HG03432 (cell line): Measurements from ENCODE around the gene THAP2.

Source experiments
- ATAC-seq: cut with Tn5 transposase; IDR thresholded peaks from one replicate; pipeline ENCODE4 v1.9.1; 2021; ENCODE audit warnings: mild to moderate bottlenecking, moderate library complexity; ENCODE audit not compliant: unreplicated experiment

Gene THAP2

GRCh38 chr12:71663561-71664410 lies at the start of gene THAP2, which contains the start of gene ZFC3H1:
TSS of gene THAP2 (plus strand) at chr12:71664301. CDS start at chr12:71664510, 209 bp downstream.
TSS of gene ZFC3H1 (minus strand) at chr12:71663848. CDS start at chr12:71663610, 238 bp downstream.
- peak; percentile 93 for ATAC-seq

DNA sequence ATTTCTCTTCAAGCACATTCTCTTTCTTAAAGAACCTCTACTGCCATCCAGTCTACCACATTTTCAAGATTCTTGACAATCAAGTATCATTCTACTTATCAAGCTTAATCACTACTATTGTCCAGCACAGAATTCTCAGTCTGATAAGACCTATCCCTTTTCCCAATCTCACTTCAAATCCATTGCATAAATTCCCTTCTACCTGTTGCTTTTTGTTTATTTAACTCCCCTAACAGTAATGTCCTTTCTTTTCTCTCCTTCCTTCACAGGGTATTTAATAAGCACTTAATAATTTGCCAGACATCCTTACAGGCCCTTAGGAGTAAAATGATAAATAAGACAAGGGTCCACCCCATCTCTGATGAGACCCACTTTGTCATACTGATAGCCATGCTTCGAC lies 42.2 kb upstream of the THAP2 start:
- no peak for ATAC-seq

DNA sequence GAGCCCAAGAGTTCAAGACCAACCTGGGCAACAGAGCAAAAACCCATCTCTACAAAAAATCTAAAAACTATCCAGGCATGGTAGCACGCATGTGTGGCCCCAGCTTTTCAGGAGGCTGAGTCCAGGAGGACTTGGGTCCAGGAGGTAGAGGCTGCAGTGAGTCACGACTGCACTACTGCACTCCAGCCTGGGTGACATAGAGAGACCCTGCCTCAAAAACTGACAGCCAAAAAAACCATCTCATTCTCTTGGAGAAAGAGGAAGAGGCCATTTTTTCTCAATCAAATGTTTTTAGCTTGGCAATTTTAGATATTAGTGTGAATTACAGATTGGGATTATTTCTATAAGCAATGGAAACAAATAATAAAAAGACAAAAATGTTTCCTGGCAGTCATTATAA lies 38.6 kb upstream of the THAP2 start:
- no peak for ATAC-seq

- ATAC-seq: peak; percentile 79
Measured at GRCh38 chr12:71626098-71626497, 38.0 kb upstream of the THAP2 start.

DNA sequence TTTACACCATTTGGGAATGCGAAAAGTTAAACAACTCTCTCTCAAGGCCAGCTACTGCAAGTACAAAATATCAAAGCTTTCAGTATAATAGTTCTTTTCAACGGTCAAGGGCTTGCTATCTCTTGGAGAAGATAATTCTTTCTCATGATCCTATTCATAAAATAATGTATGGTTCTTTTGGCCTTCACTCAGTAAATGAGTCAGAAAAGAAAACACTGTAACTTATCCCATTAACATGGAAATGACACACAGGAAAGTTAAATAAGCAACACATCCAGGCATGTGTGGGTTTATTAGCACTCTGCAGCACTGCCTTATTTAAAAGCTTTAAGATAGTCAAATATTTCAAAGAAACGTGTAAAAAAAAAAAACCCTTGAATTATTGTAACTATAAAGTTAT lies 37.3 kb upstream of the THAP2 start:
- no peak for ATAC-seq

DNA sequence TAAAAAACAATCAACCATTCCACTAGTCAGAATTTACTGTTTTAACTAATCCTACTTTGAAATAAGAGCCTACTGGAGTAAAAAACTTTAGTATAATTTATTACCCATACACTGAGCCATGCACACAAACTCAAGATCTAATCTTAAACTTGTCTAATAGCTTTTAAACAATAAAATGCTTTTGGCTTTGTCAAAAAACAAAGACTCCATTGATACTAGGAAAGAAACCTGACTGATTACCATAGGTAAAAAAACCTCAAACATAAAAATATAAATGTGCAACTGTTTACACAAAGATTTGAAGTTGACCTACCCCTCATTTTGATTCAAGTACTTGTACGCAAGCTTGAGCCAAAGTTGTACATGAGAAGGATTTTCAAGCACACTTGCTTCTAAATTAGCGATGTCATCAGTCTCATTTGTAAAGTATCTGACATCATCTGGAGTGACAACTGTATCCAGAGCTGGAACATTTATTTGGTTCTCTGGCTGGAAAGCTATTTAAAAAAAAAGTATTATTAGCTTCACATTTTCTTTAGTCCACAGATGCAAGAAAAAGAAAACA lies 36.6 kb upstream of the THAP2 start:
- ATAC-seq: no peak

DNA sequence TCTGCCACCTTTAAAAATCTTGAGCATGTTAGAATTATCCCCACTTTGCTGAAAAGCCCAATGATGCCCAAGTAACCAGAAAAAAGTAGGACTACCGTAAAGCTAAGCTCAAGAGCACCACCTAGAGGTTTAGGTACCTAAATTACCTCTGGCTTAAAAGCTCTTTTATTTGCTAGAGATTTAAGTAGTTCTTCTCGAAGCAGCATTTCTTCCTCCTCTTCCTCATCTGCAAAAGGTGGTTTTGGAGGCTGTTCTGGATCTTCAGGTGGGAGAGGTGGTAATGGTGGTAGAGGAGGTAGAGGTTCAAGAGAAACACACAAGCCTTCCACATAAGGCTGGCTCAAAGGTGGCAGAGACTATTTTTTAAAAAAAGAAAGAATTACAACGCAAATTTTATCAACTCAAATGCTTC lies 27.4 kb upstream of the THAP2 start:
- peak; percentile 75 for ATAC-seq

GRCh38 chr12:71638499-71638898 lies 25.6 kb upstream of the THAP2 start:
- ATAC-seq: no peak

DNA sequence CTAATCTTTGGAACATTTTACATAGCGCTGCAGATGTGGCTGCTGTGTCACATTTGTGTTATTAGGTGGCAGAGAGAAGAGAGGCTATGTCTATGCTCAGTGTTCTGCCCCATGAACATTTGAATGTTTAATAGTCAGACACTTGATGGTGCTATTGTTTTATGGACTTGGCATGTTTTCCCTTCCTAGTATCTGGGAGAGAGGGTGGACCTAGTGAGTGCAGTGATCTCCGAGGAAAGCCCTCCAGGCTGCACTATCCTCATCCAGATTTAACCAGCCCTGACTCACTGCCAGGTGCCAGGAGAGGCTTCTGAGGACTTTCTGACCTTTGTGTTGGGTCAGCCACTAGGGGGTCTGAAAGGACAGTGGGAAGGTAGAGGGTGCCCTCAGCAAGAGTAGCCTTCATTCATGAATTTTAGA lies 24.8 kb upstream of the THAP2 start:
- peak; percentile 33 for ATAC-seq

GRCh38 chr12:71640316-71640715 lies 23.8 kb upstream of the THAP2 start:
- ATAC-seq: no peak

DNA sequence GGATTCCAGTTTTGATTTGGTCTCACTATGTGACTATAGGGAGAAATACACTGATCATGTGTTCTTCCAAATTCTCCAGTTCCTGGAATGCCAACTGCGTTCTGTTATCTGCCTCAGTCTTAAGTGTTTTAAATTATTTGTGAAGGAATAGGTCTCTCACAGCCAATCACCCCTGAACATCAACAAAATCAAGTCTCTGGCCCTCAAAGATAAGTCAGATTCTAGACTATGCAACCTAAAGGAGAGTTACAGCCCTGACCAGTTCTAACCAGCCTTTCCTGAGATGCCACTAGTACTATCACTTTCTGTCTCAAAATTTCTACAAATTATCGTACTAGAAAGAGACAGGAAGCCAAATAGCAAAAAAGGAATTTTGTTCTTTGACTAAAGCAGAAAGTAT lies 22.7 kb upstream of the THAP2 start:
- no peak for ATAC-seq

- ATAC-seq: peak; percentile 65
Measured at GRCh38 chr12:71642264-71642663, 21.8 kb upstream of the THAP2 start.

GRCh38 chr12:71645268-71645667 lies 18.8 kb upstream of the THAP2 start:
- ATAC-seq: no peak

DNA sequence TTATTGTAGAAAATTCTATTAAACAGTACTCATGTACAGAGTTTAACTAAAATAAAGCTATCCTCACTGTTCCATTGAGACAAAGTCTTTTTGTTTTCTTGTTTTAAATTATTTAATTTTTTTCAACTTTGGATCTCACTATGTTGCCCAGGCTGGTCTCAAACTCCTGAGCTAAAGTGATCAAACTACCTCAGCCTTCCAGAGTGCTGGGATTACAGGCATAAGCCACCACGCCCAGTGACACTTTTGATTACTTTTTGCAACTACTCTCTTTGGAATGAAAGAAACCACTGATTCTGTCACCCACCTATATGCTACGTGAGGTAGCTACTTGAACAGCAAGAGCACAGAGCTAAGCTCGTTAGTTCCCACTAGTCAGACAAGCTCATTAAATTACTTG lies 17.6 kb upstream of the THAP2 start:
- no peak for ATAC-seq

- no peak for ATAC-seq
Measured at GRCh38 chr12:71648537-71648936, 15.6 kb upstream of the THAP2 start.

GRCh38 chr12:71649401-71649800 lies 14.7 kb upstream of the THAP2 start:
- no peak for ATAC-seq

DNA sequence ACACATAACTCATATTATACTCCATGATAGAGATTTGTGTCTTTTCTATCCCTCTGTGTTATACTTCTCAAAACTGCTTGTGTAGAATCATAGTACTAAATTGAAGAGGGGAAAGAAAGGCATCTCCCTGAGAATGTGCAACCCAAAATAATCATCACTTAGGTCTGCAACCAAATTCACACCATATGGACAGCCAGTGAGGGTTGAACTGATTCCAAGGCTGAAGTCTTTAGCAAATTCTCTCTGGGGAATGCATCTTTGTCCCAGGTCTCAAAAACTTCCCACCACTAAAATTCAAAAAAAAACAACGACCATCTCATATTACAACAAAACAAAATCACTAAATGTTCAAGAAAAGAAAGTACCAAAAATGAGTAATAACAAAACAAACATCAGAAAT lies 11.4 kb upstream of the THAP2 start:
- no peak for ATAC-seq

DNA sequence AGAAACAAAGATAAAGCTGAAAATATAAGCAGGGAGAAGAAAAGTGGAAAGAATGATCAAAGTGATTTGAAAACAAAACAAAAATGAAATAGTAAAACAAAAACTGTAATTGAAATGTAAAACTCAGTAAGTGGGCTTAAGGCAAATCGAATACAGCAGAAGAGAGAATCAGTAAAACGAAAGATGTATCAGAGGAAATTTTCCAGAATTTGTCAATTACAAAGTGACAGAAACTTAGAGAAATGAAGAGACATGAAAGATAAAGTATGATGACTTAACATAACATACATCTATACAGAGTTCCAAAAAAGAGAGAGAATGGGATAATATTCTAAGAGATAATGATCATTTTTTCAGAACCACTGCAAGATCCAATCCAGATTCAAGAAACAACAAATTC lies 11.0 kb upstream of the THAP2 start:
- no peak for ATAC-seq

- ATAC-seq: no peak
Measured at GRCh38 chr12:71654200-71654599, 9.9 kb upstream of the THAP2 start.

- no peak for ATAC-seq
Measured at GRCh38 chr12:71655495-71655894, 8.6 kb upstream of the THAP2 start.

DNA sequence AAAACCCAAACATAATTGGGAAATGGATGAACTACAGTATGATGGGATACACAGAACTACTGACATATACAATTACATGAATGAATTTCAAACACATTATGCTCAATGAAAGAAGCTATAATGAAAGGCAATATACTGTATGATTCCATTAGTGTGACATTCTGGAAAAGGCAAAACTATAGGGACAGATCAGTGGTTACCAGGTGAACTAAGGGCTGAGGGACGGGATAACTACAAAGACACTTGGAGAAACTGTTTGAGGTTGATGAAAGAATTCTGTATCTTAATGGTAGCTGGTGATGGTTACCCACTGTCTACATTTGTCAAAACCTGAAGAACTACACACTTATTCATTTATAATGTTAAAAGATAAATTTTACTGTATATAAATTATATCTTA lies 8.2 kb upstream of the THAP2 start:
- ATAC-seq: no peak

GRCh38 chr12:71656740-71657139 lies 7.4 kb upstream of the THAP2 start:
- ATAC-seq: no peak
